Left colon (tissue), 2 donors: ENCODE results near the gene MED17. TPM values are rescaled to one million over a fixed set of nuclear protein-coding genes. Genes with fewer than 3 reads are reported as not detected.
"Not testable (repeated sequence)": the region's sequence is repeated elsewhere in the genome, so short reads cannot be mapped to it uniquely, and the experiment has no call there.

Experiments
- ATAC-seq: fragments of 200-7000 bp; cut with Tn5 transposase; one replicate; pipeline ENCODE4 v1.9.1; 2020; ENCODE audit warnings: mild to moderate bottlenecking, moderate library complexity
- DNase-seq, 2 donors: peaks; one replicate each; pipeline ENCODE4 v3.0.0-alpha.2; 2020
- intact Hi-C, 2 donors: fragments of 100-400 bp; cut with DNase I in 1 of 2; cut with micrococcal nuclease in 1 of 2; formaldehyde crosslinking; loops; one replicate each; pipeline versions ENCODE4 v1.11.2 to v1.14.0; 2022; cut with DNase I, micrococcal nuclease
- total RNA-seq, 2 donors: library from RNA; stranded (reverse); fragmentation: NEBNext Ultra II Directional; extraction: Animal tissue kit (Norgen Biotek cat#: 25700); gene quantifications; one replicate each; pipeline ENCODE4 v1.2.1, GENCODE V29; 2021
- donor health status: DM: no; HTN: no; CAD: no.
- donor health status: DM: yes; HTN: yes; CAD: no.

Gene MED17
- total RNA-seq, 2 donors from 2014 or later = 22.6 to 25.6 TPM

DNA sequence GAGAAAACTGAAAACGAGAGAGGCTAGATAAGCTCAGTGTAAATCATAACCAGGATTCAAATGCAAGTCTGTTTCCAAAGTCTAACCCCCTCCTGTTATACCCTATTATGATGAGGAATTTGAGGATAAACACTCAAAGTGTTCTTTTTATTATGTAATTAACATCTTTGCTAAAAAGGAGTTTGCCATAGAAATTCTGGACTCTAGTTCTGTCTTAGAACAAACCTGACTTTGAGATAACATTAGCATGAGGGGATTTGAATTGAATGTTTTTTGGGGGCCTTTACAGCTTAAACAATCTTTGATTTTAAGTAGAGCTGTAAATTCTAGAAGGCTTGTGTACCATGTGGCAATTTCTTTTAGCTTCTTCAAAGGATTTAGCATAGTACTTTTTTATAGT lies 33.1 kb upstream of the MED17 start:
- ATAC-seq (no peak), DNase-seq (no peak)

DNA sequence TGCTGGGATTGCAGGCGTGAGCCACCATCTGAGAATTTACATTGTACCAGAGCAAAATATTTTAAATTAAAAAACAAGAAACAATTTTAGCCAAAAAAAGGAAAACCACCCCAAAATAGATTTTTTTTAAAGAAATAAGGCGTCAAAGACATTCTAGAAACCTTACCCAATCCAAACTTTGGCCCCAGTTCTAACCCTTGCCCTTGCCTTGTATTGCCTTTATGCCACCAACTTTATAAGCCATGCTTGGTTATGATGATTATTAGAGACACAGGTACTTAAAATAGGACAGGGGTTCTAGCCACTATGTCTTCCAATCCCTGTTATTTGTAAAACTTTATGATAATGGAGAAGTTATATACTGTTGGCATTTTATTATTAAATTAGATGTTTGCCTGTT lies 30.8 kb upstream of the MED17 start:
- intact Hi-C loops = no loop called here
- ATAC-seq (no peak), DNase-seq (no peak)

More for the DNA sequence above, 33.1 kb upstream of the MED17 start:
- intact Hi-C loops = no loop called here

GRCh38 chr11:93756748-93757147 lies 27.3 kb upstream of the MED17 start:
- no peak for ATAC-seq
- no peak for DNase-seq
- intact Hi-C loops = no loop called here

DNA sequence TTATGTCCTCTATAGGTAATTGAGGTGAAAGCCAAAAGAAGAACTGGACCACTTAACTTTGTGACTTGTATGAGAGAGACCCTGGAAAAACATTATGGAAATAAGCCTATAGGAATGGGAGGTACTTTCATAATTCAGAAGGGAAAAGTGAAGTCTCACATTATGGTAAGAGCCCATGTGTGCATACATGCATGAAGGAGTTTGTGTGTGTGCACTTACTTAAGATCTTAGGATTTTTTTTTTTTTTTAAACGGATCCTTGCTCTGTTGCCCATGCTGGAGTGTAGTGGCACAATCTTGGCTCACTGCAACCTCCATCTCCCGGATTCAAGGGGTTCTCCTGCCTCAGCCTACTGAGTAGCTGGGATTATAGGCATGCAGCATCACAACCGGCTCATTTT lies 26.8 kb upstream of the MED17 start:
- intact Hi-C loops = no loop called here
- ATAC-seq (no peak), DNase-seq (no peak)

DNA sequence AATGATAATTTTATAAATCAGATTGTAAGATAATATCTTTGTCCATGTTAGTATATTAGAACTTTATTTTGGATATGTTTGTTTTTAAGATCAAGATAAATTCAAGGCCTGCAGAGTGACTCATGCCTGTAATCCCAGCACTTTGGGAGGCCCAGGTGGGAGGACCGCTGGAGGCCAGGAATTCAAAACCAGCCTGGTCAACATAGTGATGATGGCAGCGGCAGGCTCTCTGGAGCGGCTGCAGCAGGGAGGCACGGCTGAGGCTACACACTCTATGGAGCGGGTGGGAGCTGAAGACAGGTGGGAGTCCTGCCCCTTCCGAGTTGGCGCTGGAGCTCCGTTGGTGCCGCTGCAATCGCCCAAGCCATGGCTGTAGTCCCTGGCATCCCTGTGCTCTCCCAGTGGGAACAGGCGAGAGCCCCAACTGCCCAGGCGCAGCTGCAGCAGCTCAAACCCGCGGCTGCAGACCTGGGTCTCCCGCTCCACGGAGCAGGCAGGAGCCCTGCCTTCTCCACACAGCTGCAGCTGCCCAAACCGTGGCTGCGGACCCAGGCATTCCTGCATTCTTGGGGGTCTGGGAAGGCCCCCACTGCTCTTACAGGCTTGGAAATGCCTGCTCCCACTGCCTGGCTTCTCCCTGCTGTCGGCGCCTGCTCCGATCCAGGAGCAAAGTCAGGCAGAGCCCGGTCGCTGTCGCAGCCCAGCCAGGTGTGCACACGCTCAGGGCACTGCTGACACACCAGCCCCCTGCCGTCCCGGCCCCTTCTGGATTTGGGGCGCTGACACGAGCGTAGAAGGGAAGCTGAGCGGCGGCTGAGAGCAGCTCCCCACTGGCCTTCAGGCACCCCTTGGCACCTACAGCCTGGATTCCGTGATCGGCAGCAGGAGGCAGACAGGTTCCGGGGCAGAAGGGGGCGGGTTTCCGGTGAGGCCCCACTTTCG lies 25.9 kb upstream of the MED17 start:
- ATAC-seq (no peak), DNase-seq (no peak)
- intact Hi-C loops = no loop called here

GRCh38 chr11:93759123-93759522 lies 25.0 kb upstream of the MED17 start:
- ATAC-seq, intact Hi-C loops, DNase-seq: not testable (repeated sequence)

GRCh38 chr11:93761910-93762309 lies 22.2 kb upstream of the MED17 start:
- ATAC-seq (no peak), DNase-seq (no peak)
- intact Hi-C loops = no loop called here

GRCh38 chr11:93765551-93765950 lies 18.5 kb upstream of the MED17 start:
- intact Hi-C loops = no loop called here
- no peak for ATAC-seq

DNA sequence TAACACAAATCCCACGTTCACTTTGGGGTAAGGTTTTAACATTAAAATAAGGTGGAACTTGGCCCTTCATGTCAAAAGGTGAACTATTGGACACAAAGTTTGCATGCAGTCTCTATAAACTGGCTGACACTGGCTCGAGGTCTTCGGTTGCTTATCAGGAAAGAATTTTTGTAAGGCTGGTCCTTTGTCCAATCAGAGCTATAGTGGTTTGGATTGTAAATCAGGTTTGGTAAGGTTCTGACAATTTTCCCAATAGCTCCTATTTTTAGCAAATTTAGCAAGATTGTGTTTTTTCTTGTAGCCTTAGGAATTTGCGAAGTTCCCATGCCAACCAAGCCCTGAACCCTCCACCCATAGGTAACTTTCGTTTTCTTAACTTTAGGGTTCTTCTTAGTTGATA lies 17.6 kb upstream of the MED17 start:
- intact Hi-C loops = no loop called here
- ATAC-seq = no peak
- DNase-seq = no peak

More at GRCh38 chr11:93765551-93765950, 18.5 kb upstream of the MED17 start:
- DNase-seq = no peak

- no peak for ATAC-seq
- DNase-seq = no peak
- intact Hi-C loops = no loop called here
Measured at GRCh38 chr11:93767018-93767417, 17.1 kb upstream of the MED17 start.

DNA sequence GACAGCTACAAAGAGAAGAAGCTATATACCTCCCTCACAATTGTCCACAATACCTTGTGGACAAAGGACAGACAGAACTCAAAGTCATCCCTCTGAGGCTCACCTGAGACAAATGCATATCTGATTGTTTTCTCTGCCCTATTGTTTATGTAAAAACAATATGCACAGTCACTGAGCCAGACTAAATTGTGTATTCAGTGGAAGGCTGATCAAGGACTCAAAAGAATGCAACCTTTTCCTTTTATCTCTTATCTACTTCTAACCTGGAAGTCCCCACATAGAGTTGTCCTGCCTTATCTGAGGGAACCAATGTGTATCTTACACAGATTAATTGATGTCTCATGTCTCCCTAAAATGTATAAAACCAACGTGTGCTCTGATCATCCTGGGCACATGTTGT lies 13.9 kb upstream of the MED17 start:
- intact Hi-C loops = no loop called here
- no peak for DNase-seq
- ATAC-seq = no peak

GRCh38 chr11:93772123-93772522 lies 12.0 kb upstream of the MED17 start:
- no peak for ATAC-seq
- DNase-seq = no peak
- intact Hi-C loops = no loop called here

DNA sequence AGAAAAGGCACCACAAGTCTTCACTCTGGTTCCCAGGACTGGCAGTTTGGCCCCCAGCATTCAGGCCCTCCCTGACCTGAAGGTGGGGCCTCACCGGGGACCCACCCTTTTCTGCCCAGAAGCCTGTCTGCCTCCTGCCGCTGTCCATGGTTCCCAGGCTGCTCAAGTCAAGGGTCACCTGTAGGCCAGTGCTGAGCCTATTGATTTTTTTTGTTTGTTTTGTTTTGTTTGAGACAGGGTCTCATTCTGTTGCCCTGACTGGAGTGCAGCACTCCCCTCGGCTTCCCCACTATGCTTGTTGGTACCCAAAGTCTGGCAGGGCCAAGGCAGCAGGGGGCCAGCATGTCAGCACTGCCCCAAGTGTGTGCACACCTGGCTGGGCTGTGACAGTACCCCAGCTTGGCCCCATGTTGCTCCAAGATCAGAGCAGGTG lies 11.0 kb upstream of the MED17 start:
- ATAC-seq = no peak
- intact Hi-C loops = no loop called here

DNA sequence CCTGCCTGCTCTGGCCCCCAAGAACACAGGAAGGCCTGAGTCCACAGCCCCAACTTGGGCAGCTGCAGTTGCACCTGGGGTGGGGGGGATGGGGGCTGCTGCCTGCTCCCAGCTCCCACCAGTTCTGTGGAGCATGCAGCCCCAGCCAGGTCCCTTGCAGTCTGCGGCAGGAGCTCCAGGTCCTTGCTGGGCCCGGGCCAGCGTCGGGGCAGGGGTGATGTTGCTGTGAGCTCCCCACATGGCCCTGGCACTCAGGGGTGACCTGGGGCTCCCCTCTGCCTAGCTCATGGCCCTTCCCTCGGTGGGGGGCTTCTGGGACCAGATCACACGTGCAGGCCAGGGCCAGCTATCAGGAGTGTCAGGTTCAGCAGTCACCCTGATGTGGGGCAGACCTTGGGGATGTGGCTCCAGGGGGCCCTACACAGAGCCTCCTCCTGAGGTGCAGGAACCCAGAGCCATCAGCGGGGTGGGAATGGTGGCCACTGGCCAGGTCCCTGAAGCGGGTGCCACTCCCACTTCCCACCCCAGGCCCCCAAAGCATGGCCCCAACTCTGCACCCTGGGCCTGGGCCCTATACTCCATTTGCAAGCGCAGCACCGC lies 10.4 kb upstream of the MED17 start:
- intact Hi-C loops = no loop called here
- DNase-seq = no peak
- ATAC-seq = no peak

More for the DNA sequence above, 11.0 kb upstream of the MED17 start:
- DNase-seq = no peak

GRCh38 chr11:93774560-93774959 lies 9.5 kb upstream of the MED17 start:
- not testable (repeated sequence) for DNase-seq, ATAC-seq

GRCh38 chr11:93775289-93775688 lies 8.8 kb upstream of the MED17 start:
- DNase-seq (no peak), ATAC-seq (no peak)
- intact Hi-C loops = no loop called here

More at GRCh38 chr11:93774560-93774959, 9.5 kb upstream of the MED17 start:
- intact Hi-C loops = not testable (repeated sequence)

GRCh38 chr11:93783362-93783761 lies 720 bp upstream of the MED17 start:
- no peak for ATAC-seq
- intact Hi-C loops = loop anchor here in 1 of 2 donors (5.0 kb wide), 1 partner anchor 41 kb away; the partner anchor contains the start of genes C11orf54 and TAF1D

DNA sequence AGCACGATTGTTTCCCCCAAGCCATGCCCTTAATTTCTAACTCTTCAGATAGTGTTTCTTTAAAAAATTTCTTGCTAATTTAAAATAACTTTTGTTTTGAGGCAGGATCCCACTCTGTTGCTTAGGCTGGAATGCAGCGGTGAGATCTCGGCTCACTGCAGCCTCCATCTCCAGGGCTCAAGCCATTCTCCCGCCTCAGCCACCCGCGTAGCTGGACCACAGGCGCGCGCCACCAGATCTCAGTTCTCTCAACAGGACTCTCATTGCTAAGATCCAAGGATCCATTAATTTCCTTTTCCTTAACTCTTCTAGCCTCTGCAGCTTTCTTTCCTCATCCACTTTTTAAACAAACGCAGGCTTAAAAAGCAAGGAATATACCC lies 327 bp upstream of the MED17 start:
- DNase-seq (no peak), ATAC-seq (peak; percentile 40)
- intact Hi-C loops = loop anchor here in 1 of 2 donors (5.0 kb wide), 1 partner anchor 41 kb away; the partner anchor contains the start of genes C11orf54 and TAF1D

More at GRCh38 chr11:93783362-93783761, 720 bp upstream of the MED17 start:
- no peak for DNase-seq

DNA sequence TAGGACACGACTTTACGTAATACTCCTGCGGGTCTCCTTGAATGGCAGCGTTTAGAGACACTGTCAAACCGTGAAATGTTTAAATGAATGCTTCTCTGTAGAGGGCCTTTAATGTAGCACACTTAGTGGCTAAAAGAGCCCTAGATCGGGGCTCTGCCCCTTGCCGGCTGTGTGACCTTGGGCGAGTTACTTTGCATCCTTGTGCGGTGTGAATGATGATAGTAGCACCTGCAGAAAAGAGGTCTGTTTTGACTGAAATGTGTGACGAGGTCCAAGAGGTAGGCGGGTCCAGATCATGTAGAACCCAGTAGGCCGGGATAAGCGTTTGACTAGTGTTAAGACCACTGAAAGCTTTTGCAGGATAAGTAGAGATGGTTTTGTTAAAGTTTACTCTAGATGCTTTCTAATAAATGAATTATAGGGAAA lies 866 bp downstream of the MED17 start:
- intact Hi-C loops = loop anchor here in 1 of 2 donors (5.0 kb wide), 1 partner anchor 43 kb away; the partner anchor contains the start of genes C11orf54 and TAF1D
- DNase-seq = no peak
- peak; percentile 26 for ATAC-seq

- ATAC-seq (no peak), DNase-seq (no peak)
- intact Hi-C loops = loop anchor here in 1 of 2 donors (10.0 kb wide), 1 partner anchor 107 kb away; no protein-coding TSS in a partner anchor
Measured at GRCh38 chr11:93791493-93791892, 7.4 kb downstream of the MED17 start.
